ENCODE results near the gene DLX2. TPM values are rescaled to one million over a fixed set of nuclear protein-coding genes. Genes with fewer than 3 reads are reported as not detected.
"Not testable (repeated sequence)": the region's sequence is repeated elsewhere in the genome, so short reads cannot be mapped to it uniquely, and the experiment has no call there.

The DLX2 gene
- total RNA-seq, 1 donor from 2014 or later: 9.7 TPM

GRCh38 chr2:172072303-172072702, 30.4 kb downstream of the DLX2 start:
- DNase-seq (ENCODE audit: low spot score in 2 of 2, unreplicated experiment in 2 of 2): no peak
- Mint-ChIP-seq H3K4me3 (no peak overlapping the region), H3K27ac (no peak overlapping the region), H3K9me3 (no peaks in the 10 kb centered on the region), H3K27me3 (ENCODE audit: low read depth) (peaks cover 16% of the 10 kb centered on the region), H3K36me3 (peaks cover 2% of the 10 kb centered on the region), H3K4me1 (peaks cover 12% of the 10 kb centered on the region)
- TF ChIP-seq CTCF (IDR thresholded peaks at IDR 0.05; ENCODE audit: unreplicated experiment): no peak

- peaks cover 2% of the 10 kb centered on the region for H3K36me3 Mint-ChIP-seq
- H3K27ac Mint-ChIP-seq: no peak overlapping the region
- no peak for DNase-seq (ENCODE audit: low spot score in 2 of 2, unreplicated experiment in 2 of 2)
- no peak for TF ChIP-seq CTCF (IDR thresholded peaks at IDR 0.05; ENCODE audit: unreplicated experiment)
- peaks cover 8% of the 10 kb centered on the region for H3K27me3 Mint-ChIP-seq (ENCODE audit: low read depth)
- no peak overlapping the region for H3K4me3 Mint-ChIP-seq
- peaks cover 12% of the 10 kb centered on the region for H3K4me1 Mint-ChIP-seq
- H3K9me3 Mint-ChIP-seq: no peaks in the 10 kb centered on the region
Measured at GRCh38 chr2:172070936-172071335, 31.8 kb downstream of the DLX2 start.

- H3K4me3 Mint-ChIP-seq; H3K27ac Mint-ChIP-seq; DNase-seq (ENCODE audit: low spot score in 2 of 2, unreplicated experiment in 2 of 2); H3K9me3 Mint-ChIP-seq; H3K27me3 Mint-ChIP-seq (ENCODE audit: low read depth); H3K36me3 Mint-ChIP-seq; H3K4me1 Mint-ChIP-seq: not testable (repeated sequence)
Measured at GRCh38 chr2:172067905-172068304, 34.8 kb downstream of the DLX2 start.

GRCh38 chr2:172066394-172066886, 36.3 kb downstream of the DLX2 start:
- Mint-ChIP-seq H3K4me1 (no peaks in the 10 kb centered on the region), H3K27ac (no peak overlapping the region), H3K36me3 (peaks cover 10% of the 10 kb centered on the region), H3K27me3 (ENCODE audit: low read depth) (no peaks in the 10 kb centered on the region), H3K9me3 (no peaks in the 10 kb centered on the region), H3K4me3 (no peak overlapping the region)
- DNase-seq (ENCODE audit: low spot score in 2 of 2, unreplicated experiment in 2 of 2): no peak
- TF ChIP-seq CTCF (IDR thresholded peaks at IDR 0.05; ENCODE audit: unreplicated experiment): no peak

GRCh38 chr2:172065111-172065510, 37.6 kb downstream of the DLX2 start:
- Mint-ChIP-seq H3K36me3 (peaks cover 10% of the 10 kb centered on the region), H3K4me1 (no peaks in the 10 kb centered on the region), H3K27me3 (ENCODE audit: low read depth) (no peaks in the 10 kb centered on the region), H3K27ac (no peak overlapping the region), H3K9me3 (no peaks in the 10 kb centered on the region), H3K4me3 (no peak overlapping the region)
- no peak for DNase-seq (ENCODE audit: low spot score in 2 of 2, unreplicated experiment in 2 of 2)
- TF ChIP-seq CTCF (IDR thresholded peaks at IDR 0.05; ENCODE audit: unreplicated experiment): no peak

- H3K27ac Mint-ChIP-seq: no peak overlapping the region
- DNase-seq (ENCODE audit: low spot score in 2 of 2, unreplicated experiment in 2 of 2): no peak
- no peaks in the 10 kb centered on the region for H3K4me1 Mint-ChIP-seq
- H3K36me3 Mint-ChIP-seq: peaks cover 7% of the 10 kb centered on the region
- H3K9me3 Mint-ChIP-seq: no peaks in the 10 kb centered on the region
- peaks cover 2% of the 10 kb centered on the region for H3K27me3 Mint-ChIP-seq (ENCODE audit: low read depth)
- no peak for TF ChIP-seq CTCF (IDR thresholded peaks at IDR 0.05; ENCODE audit: unreplicated experiment)
- no peak overlapping the region for H3K4me3 Mint-ChIP-seq
Measured at GRCh38 chr2:172063446-172063845, 39.3 kb downstream of the DLX2 start.

All from mesothelial cell of epicardium (in vitro differentiated cells).